GM10847 (cell line): Measurements from ENCODE around the gene GOLGA5.

Experiments used
- POLR2A ChIP-seq: IDR thresholded peaks from 2 replicates; pipeline ENCODE4 v1.6.1; 2011; ENCODE audit not compliant: insufficient read length; ENCODE audit errors: extremely low read depth

Gene GOLGA5, protein sequence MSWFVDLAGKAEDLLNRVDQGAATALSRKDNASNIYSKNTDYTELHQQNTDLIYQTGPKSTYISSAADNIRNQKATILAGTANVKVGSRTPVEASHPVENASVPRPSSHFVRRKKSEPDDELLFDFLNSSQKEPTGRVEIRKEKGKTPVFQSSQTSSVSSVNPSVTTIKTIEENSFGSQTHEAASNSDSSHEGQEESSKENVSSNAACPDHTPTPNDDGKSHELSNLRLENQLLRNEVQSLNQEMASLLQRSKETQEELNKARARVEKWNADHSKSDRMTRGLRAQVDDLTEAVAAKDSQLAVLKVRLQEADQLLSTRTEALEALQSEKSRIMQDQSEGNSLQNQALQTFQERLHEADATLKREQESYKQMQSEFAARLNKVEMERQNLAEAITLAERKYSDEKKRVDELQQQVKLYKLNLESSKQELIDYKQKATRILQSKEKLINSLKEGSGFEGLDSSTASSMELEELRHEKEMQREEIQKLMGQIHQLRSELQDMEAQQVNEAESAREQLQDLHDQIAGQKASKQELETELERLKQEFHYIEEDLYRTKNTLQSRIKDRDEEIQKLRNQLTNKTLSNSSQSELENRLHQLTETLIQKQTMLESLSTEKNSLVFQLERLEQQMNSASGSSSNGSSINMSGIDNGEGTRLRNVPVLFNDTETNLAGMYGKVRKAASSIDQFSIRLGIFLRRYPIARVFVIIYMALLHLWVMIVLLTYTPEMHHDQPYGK

DNA sequence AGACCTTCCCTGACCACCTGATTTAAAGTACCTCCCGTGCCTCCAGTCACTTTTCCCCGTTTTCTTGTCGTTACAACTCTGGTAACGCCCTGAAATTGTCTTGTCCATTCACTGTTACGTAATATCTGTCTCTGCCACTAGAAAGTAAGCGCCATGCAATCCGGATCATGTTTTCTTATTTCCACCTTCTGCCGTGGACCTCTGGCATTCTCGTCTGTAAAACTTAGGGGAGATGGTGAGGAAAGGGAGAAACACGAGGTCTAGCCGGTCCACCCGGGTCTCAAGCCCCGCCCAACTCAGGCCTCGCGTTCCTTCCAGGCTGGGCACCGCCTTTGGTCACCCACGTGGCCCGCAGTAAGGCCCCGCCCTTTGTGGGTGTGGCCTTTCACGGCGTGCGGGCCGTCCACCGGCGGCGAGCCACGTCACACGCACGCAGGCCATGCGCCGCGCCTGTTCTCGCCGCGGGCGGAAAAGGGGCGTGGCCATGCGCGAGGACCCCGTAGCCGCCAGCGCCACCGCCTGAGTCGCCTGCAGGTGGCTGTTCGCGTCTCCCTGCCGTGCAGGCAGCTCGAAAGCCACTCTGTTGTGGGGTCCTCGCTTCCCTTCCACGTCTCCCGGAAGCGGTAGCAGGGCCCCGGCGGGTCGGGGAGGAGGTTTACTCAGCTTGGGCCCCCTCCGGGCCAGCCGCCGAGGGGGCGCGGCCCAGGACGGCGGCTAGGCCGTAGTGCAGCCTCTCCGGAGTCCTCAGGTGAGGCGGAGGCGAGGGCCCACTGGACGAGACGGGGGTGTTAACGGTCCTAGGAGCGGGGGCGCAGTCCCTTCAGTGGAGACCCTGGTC, at the start of gene GOLGA5:
Gene GOLGA5 (plus strand): TSS at position 597 of the 838 bp plus-strand sequence. CDS start 3,133 bp downstream, outside the sequence.
- peak; percentile 76 for TF ChIP-seq POLR2A

DNA sequence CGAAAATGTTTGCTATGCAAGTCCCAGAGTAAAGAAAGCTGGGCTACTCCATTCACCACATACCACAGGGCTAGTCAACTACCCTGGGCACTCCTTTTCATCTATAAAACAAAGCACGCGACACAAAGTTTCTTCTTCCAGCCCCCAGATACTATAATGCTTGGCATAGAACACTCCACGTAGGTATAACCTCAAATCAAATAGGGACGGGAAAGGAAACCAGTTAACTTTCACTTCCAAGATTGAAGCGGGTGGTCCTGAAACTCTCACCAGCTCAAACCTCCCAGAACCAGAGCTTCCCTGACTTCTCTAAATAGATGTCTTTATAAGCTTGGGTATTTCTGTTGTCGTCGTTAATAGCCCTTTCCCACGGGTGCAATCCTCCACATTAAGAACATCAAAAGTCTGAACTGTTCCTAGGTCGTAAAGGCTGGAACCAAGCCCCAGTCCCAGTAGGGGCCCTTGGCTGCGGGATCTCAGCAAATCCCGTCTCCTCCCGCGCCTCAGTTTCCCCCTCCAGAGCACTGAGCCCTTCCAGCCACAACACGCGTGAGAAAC, 46.3 kb upstream of the GOLGA5 start:
- TF ChIP-seq POLR2A = no peak

DNA sequence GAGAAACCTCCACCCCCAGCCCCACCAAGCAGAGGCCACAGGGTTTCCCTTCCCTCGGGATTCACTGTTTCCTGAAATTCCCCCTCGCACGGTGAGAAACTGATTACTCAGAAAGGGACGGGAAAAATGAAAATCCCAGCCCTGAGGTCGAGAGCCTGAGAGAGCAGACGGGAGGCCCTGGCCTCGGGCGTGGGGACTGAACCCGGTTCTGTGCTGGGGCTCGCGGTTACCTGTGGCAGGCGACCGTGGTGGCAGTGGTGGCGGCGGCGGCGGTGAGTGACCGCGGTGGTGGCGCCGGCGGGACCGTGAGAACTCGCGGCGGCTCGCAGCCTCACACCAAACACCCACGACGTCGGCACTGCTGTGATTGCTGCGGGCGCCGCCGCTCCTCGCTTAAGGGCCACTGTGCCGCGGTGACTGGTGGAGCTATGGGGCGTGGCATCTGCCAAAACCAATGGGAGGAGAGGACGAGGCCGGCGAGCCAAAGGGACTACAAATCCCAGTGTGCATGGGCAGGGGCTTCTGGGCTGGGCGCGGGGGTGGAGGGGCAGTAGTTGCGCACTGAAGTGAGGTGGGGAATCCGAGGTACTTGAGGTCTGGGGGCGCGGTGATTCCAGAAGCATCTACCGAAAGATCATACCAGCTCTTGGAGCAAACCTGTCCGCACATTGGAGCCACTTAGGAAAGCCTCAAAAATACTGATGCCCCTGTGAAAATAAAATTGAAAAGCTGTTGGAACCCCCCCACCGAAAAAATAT, 45.7 kb upstream of the GOLGA5 start, which contains the start of gene LGMN:
Gene LGMN (minus strand): TSS at position 369 of the 758 bp plus-strand sequence. CDS start 15,841 bp downstream, outside the sequence.
- TF ChIP-seq POLR2A = peak; percentile 87

DNA sequence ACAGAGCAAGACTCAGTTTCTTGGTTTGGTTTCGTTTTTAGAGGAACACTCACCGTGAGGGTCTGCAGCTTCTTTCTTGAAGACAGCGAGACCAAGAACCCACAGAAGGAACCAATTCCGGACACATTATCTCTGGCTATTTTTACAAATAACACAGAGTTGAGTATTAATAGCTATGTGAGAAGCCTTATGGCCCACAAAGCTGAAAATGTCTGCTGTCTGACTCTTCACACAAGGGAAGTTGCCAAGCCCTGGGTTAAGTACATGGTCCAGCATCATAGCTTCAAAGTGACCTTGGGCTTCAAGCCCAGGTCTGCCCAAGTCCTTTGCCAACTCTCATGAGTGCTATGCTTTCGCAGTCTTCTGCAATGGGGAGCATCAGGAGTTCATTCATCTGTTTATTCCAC, 43.1 kb upstream of the GOLGA5 start:
- TF ChIP-seq POLR2A = no peak

DNA sequence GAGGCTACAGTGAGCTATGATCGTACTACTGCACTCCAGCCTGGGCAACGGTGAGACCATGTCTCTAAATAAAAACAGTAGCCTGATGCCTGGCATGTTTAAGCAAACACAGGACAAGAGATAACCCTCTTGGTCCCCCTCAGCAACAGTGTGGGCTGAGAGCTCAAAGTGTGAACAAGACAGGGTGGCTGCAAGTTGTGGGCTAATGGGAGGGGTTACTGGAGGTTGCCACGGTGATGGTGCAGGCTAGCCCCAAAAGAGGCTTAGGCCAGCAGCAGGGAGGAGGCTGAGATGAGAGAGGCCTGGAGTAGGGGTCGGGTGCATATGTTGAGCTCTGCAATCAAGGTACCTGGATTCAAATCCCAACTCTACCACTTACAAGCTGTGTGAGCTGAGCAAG, 42.3 kb upstream of the GOLGA5 start:
- TF ChIP-seq POLR2A = no peak

DNA sequence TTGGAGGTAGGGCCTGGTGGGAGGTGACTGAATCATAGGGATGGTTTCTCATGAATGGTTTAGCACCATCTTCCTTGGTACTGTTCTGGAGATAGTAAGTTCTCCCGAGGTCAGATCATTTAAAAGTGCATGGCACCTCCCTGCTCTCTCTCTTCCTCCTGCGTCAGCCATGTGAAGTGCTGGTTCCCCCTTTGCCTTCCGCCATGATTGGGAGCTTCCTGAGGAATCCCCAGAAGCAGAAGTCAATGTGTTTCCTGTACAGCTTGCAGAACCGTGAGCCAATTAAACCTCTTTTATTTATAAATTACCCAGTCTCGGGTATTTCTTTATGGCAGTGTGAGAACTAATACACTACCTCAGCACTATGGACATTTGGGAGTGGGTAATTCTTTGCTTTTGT, 40.9 kb upstream of the GOLGA5 start:
- TF ChIP-seq POLR2A = no peak

DNA sequence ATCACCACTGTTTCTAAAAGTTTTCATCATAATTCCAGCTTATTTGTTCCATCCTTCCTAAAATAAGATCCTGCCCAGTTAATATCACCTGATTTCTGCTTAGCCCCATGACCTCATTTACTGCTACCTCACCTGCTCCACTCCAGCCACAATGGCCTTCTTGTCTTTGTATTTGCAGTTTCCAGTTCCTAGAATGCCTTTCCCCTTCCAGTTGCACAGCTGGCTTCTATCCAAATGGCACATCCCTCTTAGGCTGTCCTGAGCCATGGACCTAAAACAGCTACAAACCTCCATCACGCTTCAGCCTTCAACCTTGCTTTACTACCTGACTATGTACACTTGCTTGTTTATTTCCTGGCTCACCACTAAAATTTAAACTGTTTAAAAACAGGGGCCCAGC, 39.1 kb upstream of the GOLGA5 start:
- no peak for TF ChIP-seq POLR2A

DNA sequence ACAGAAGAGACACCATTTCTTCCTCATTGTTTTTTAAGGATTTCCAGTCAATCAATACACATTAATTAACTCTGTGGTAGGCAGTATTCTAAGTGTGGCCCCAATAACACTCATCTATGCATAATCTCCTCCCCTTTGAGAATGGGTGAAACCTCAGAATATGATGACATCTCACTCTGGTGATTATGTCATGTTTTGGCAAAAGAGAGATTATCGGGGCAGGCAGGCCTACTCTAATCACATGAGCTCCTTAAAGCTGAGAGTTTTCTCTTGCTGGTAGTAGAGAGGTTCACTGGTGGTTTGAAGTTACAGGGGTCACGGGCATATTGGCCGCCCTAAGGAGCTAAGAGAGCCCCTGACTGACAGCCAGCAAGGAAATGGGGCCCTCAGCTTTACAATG, 38.6 kb upstream of the GOLGA5 start:
- no peak for TF ChIP-seq POLR2A

DNA sequence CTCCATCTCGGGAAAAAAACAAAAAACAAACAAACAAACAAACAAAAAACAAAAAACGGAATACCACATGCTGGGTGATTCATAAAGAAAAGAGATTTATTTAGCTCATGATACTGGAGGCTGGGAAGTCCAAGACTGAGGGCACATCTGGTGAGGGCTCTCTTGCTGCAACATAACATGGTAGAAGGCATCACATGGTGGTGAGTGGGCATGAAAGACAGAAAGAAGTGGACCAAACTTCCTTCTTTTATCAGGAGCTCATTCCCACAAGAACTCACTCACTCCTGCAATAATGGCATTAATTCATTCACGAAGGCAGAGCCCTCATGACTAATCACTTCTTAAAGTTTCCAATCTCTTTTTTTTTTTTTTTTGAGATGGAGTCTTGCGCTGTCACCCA, 37.7 kb upstream of the GOLGA5 start:
- TF ChIP-seq POLR2A = no peak

DNA sequence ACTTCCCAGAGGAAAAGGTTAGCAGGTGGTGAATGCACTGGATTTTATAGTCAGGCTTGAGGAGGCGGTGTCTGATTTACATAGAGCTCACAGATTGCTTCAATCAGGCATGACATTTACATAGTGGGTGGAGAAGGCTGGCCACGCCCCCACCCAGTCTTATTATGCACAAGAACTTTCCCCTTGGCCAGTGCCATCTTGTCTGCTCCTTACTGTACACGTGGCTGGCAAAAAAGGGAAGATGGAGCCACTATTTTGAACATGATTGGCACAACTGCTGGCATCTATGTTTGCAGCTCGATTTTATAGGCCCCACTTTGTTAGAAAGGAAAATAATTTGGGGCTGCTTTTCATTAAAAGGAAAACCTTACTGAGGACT, 34.8 kb upstream of the GOLGA5 start:
- TF ChIP-seq POLR2A = no peak

DNA sequence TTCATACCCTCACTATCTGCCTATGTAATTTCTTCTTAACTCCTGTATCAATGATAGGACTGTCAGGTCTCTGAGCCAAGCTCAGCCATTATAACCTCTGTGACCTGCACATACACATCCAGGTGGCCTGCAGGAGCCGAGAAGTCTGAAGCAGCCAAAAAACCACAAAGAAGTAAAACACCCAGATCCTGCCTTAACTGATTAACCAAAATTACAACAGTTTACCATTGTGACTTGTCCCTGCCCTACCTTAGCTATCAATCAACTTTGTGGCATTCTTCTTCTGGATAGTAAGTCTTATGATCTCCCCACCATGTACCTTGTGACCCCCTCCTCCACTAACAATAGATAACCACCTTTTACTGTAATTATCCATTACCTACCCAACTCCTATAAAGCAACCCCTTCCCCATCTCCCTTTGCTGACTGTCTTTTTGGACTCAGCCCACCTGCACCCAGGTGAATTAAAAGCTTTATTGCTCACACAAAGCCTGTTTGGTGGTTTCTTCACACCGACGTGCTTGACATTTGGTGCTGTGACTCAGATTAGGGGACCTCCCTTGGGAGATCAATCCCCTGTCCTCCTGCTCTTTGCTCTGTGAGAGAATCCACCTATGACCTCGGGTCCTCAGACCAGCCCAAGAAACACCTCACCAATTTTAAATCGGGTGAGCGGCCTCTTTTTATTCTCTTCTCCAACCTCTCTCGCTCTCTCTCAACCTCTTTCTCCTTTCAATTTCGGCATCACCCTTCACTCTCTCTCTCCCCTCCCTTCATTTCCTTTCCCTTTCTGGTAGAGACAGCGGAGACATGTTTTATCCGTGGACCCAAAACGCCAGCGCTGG, 34.2 kb upstream of the GOLGA5 start:
- no peak for TF ChIP-seq POLR2A

DNA sequence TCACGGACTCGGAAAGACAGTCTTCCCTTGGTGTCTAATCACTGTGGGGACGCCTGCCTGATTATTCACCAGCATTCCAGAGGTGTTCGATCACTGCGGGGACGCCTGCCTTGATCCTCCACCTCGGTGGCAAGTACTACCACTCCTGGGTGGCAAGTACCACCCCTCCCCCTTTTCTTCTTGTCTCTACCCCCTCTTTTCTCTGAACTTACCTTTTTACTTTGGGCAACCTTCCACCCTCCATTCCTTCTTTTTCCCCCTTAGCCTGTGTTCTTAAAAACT, 33.6 kb upstream of the GOLGA5 start:
- TF ChIP-seq POLR2A = no peak

DNA sequence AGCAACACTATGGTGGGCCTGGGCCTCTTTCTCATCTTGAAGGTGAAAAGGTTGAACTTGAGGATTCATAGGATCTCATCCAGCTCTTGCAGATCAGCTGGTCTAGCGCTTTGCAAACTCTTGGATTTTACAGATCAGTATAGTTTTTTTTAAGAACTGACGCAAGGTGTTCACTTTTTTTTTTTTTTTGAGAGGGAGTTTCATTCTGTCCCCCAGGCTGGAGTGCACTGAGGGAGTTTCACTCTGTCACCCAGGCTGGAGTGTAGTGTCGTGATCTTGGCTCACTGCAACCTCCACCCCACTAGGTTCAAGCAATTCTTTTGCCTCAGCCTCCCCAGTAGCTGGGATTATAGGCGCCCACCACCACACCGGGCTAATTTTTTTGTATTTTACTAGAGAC, 25.3 kb upstream of the GOLGA5 start:
- TF ChIP-seq POLR2A = no peak

DNA sequence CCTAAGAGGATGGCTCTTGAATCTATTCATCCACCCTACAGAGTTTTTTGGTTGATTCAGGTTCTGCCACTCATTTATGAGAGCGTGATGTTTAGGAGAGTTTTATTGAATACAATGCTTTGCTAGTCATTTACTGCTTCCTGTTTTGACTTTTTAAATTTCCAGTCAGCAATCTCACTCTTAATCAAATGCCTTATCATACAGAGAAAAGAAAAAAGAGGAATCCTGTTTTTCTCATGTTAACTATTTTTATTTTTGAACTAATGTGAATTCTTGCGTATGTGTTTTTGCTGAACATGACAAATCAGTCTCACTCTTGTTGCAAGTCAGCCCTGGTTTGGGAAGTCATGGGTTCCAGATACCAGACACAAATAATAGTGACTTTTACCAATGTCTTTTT, 23.6 kb upstream of the GOLGA5 start:
- TF ChIP-seq POLR2A = no peak
